Ovary (tissue), 9 donors: ENCODE results near the gene PRKAG3. TPM values are rescaled to one million over a fixed set of nuclear protein-coding genes. Genes with fewer than 3 reads are reported as not detected.

Experiments used
- DNase-seq, 5 donors: peaks; one replicate each; pipeline ENCODE4 v3.0.0-alpha.2; 2019 to 2020
- H3K27ac ChIP-seq, 2 donors: fragments of 200-600 bp; one replicate each; pipeline versions ENCODE4 v1.5.1 to v1.8.0; 2019 to 2022
- H3K27me3 ChIP-seq: fragments of 200-600 bp; one replicate; pipeline ENCODE4 v1.8.0; 2022
- H3K36me3 ChIP-seq: fragments of 200-600 bp; sonication (generic); one replicate; pipeline ENCODE4 v1.5.1; 2019
- H3K4me1 ChIP-seq: one replicate; pipeline ENCODE4 v1.8.1; 2013; ENCODE audit warnings: mild to moderate bottlenecking, moderate library complexity; ENCODE audit not compliant: insufficient read depth
- H3K4me3 ChIP-seq: fragments of 200-600 bp; sonication (generic); one replicate; pipeline ENCODE4 v1.5.1; 2017
- H3K9me3 ChIP-seq, 2 donors: fragments of 200-600 bp in 1 of 2; sonication (generic) in 1 of 2; one replicate each; pipeline versions ENCODE4 v1.5.1 to v1.8.1; 2013 to 2019; ENCODE audit warnings: mild to moderate bottlenecking in 1 of 2, moderate library complexity in 1 of 2
- CTCF ChIP-seq, 3 donors: fragments of 450-650 bp in 2 of 3; fragments of 200-600 bp in 1 of 3; IDR thresholded peaks; one replicate each; pipeline versions ENCODE4 v1.5.1 to v1.8.0; 2016 to 2022; ENCODE audit warnings: antibody characterized with exemption in 3 of 3, mild to moderate bottlenecking in 1 of 3
- EP300 ChIP-seq: sonication (generic); formaldehyde crosslinking; IDR thresholded peaks from one replicate; pipeline ENCODE4 v1.6.1; 2017; ENCODE audit warnings: antibody characterized with exemption
- POLR2A ChIP-seq: fragments of 450-650 bp; IDR thresholded peaks from one replicate; pipeline ENCODE4 v1.6.1; 2017; ENCODE audit warnings: antibody characterized with exemption, mild to moderate bottlenecking, moderate library complexity
- WGBS, 3 donors: extraction: QIAGEN DNeasy Blood & Tissue Kit in 1 of 3; methylation state at CpG; one replicate each; pipeline versions ENCODE4 v1.1.5 to v1.1.7; 2013 to 2017; 5-methylcytosine and 5-hydroxymethylcytosine counted together
- intact Hi-C, 4 donors: fragments of 100-400 bp; cut with DNase I; formaldehyde crosslinking; loops; one replicate each; pipeline versions ENCODE4 v1.11.0 to v1.15.1; 2022 to 2023
- polyA plus RNA-seq, 2 donors: library from polyadenylated mRNA; stranded (reverse); fragments of 200-250 nt in 1 of 2; fragments of 350-450 nt in 1 of 2; fragmentation: Illumina TruSeq in 1 of 2; extraction: RNeasy Lipid Tissue Mini Kit (QIAGEN cat#74804) in 1 of 2; gene quantifications; one replicate each; pipeline ENCODE4 v1.2.3, GENCODE V29; 2013 to 2014
- total RNA-seq, 7 donors: library from RNA; depleted of rRNA in 2 of 7; stranded (reverse); fragments of >200 nt in 2 of 7; fragmentation: NEBNext Ultra II Directional in 3 of 7; extraction: Animal tissue kit (Norgen Biotek cat#: 25700) in 3 of 7; gene quantifications; one replicate each; pipeline versions ENCODE4 v1.1.0 to v1.2.4, GENCODE V29; 2016 to 2023
- donor health status: DM: no; HTN: no; CAD: no; lungs with moderate emphysema.
- donor health status: DM: no; HTN: no; CAD: no.
- donor health status: Bipolar disorder and iron deficiency.
- donor health status: DM: yes; HTN: yes; CAD: no.
- donor health status: DM: no; HTN: no; CAD: no.
- donor health status: DM: yes; HTN: yes; CAD: no.

The PRKAG3 gene
- total and polyA plus RNA-seq, 9 donors = 0.11 to 0.32 TPM; not detected in 7

DNA sequence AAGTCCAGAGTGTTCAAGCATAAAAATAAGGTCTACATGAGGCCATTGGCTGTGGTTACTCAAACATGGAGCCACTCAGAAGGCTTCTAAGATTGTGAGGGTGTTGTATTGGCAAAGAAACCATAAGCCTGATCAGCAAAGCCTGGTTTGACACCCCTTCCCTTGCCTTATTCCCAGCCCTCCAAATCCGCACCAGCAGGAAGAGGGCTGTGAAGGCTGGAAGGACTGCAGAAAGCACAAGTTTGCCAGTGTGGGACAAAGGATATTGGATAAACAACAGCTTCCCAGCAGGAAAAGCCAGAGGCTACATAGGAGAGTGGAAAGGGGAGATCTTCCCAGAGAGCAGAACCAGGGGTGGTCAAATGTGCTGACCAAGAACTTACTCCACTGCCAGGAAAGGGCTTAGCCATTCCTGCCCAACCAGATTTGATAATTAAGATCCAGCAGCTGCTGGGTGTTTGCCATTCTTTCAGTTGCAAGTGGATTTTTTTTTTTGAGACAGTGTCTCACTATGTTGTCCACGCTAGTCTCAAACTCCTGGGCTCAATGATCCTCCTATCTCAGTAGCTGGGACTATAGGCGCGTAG, 1.5 kb upstream of the PRKAG3 start:
- Histone ChIP-seq H3K36me3 (no peaks in the 10 kb centered on the region), H3K27me3 (no peaks in the 10 kb centered on the region), H3K4me1 (no peaks in the 10 kb centered on the region), H3K4me3 (no peak overlapping the region), H3K27ac (no peak overlapping the region), H3K9me3 (peaks cover 0 to 7% of the 10 kb centered on the region in 2 donors)
- intact Hi-C loops = no loop called here
- WGBS, 3 donors = 85 to 91% (median 90%) methylated on average over 4 of the region's 4 CpGs
- TF ChIP-seq CTCF (IDR thresholded peaks at IDR 0.05) (no peak), EP300 (no peak), POLR2A (no peak)
- DNase-seq = no peak

GRCh38 chr2:218832520-218832919, 917 bp upstream of the PRKAG3 start:
- no peak for DNase-seq

GRCh38 chr2:218832081-218832480, 478 bp upstream of the PRKAG3 start:
- no peak for DNase-seq
- Histone ChIP-seq H3K27ac (no peak overlapping the region), H3K9me3 (peaks cover 0 to 3% of the 10 kb centered on the region in 2 donors), H3K36me3 (no peaks in the 10 kb centered on the region), H3K4me3 (no peak overlapping the region), H3K4me1 (no peaks in the 10 kb centered on the region), H3K27me3 (no peaks in the 10 kb centered on the region)
- intact Hi-C loops = no loop called here
- 76 to 97% (median 77%) methylated on average over 3 of the region's 3 CpGs for WGBS, 3 donors
- no peak for TF ChIP-seq EP300
- TF ChIP-seq CTCF (IDR thresholded peaks at IDR 0.05) = no peak
- no peak for TF ChIP-seq POLR2A

More at GRCh38 chr2:218832520-218832919, 917 bp upstream of the PRKAG3 start:
- H3K9me3 ChIP-seq = peaks cover 0 to 7% of the 10 kb centered on the region in 2 donors
- no peaks in the 10 kb centered on the region for H3K4me1 ChIP-seq
- no peaks in the 10 kb centered on the region for H3K27me3 ChIP-seq
- H3K27ac ChIP-seq = no peak overlapping the region
- H3K36me3 ChIP-seq = no peaks in the 10 kb centered on the region
- H3K4me3 ChIP-seq = no peak overlapping the region
- no peak for TF ChIP-seq CTCF (IDR thresholded peaks at IDR 0.05)
- no peak for TF ChIP-seq POLR2A
- TF ChIP-seq EP300 = no peak
- WGBS, 3 donors = 37 to 40% (median 39%) methylated on average over 3 of the region's 3 CpGs
- intact Hi-C loops = no loop called here

GRCh38 chr2:218830526-218831306, 887 bp downstream of the PRKAG3 start:
- Histone ChIP-seq H3K4me1 (no peaks in the 10 kb centered on the region), H3K9me3 (no peaks in the 10 kb centered on the region), H3K27me3 (no peaks in the 10 kb centered on the region), H3K27ac (no peak overlapping the region), H3K4me3 (no peak overlapping the region), H3K36me3 (no peaks in the 10 kb centered on the region)
- TF ChIP-seq CTCF (IDR thresholded peaks at IDR 0.05) (no peak), EP300 (no peak), POLR2A (no peak)
- intact Hi-C loops = no loop called here
- WGBS, 3 donors = 25 to 37% (median 26%) methylated on average over 3 of the region's 3 CpGs
- DNase-seq = no peak
